ENCODE measurements around the gene NTRK2.

Gene NTRK2

DNA sequence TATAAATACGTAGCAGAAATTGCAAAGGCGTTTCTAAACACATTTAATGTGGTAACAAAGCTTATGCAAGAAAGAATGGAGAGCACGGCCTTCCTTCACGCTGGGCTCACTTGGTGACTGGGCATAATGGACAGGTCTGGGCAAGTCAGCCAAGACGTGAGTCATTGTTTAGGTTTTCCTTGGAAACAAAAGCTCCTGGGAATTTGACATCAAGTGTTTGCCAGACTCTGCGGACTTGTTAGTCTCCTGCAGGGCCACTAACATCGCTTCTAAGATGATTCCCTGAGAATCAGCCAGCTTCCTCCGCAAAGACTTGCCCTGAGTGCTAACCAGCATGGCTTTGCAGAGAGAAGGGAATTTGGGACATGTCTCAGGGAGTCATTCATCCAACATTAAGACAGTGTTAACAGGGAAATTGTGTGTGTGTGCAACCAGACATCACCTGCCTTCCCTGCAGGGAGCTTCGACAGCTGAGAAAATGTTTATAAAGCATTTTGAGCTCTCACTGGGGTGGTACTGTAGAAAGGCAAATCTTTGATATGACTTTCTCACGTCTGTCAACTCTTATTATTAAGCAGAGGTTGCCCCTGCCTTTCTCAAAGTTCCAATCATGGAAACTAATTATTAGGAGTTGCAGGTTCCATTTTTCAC lies 182.5 kb downstream of the NTRK2 start:
- peak; percentile 8 for DNase-seq (ENCODE audit: low spot score)

DNA sequence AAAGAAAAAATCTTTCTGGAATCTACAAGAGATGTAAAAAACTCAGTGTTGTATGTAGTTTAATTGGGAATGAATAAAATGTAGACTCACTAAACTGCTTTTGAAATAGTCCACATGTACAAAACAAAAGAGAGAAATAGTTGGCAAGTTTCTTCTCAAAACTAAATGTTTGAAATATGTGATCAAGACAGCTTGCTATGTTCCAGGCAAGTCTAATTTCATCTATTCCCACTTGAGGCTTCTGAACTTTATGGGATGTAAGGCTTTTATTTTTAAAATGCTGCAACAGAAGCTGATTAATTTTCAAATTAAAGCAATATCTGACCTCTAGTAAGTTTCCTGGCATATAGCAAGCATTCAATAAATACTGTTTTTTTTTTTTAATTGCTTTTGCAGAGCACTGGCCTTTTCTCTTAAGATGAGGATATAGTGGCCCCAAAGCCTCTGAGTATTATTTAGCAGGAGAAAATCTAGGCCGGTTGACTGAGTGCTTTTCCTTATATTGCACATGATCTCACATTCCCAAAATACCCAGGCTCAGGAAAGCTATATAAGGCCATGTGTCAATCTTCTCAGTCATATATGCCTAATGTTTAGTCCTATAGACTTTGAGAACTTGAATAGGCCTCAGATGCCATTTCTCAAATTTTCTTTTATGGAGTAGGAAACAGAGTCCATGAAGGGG lies 183.2 kb downstream of the NTRK2 start:
- DNase-seq (ENCODE audit: low spot score), result no peak

DNA sequence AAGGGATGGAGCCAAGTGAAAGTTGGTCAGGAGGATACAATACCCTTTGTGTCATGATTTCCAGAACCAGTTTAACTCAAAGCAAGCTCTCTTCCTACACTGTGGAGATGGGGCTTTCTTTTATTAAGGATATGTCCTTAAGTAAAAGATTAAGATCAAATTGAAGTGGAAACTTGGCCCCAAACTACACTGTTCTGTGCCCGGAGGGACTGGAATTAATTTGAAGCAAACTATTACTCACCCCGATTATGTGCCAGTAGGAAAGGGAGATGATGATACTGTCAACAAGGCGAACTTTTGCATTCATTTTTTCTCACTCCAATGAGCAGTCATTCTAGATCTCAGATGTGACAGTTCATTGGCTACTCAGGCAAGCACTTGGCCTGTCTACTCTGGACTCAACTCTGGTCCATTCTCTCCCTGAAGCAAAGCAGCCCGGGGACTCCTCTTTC lies 186.7 kb downstream of the NTRK2 start:
- no peak for DNase-seq (ENCODE audit: low spot score)

DNA sequence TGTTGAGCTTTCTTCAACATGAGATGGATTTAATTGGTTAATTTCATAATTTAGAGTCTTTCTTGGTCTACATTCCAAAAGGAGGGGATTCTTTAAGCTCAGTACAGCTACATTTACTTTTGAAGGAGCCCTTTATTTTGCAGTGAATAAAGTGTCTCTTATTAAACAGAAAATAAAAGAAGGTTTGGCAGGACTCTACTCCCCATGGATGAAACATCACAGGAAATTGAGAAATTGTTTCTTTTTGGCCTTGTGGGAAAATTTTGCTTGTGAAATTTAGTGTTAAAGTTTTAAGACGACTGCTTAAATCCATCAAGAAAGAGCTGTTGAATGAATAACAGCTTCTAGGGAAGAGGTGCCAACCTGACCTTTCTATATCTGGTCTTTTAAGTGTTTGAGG lies 187.7 kb downstream of the NTRK2 start:
- no peak for DNase-seq (ENCODE audit: low spot score)

DNA sequence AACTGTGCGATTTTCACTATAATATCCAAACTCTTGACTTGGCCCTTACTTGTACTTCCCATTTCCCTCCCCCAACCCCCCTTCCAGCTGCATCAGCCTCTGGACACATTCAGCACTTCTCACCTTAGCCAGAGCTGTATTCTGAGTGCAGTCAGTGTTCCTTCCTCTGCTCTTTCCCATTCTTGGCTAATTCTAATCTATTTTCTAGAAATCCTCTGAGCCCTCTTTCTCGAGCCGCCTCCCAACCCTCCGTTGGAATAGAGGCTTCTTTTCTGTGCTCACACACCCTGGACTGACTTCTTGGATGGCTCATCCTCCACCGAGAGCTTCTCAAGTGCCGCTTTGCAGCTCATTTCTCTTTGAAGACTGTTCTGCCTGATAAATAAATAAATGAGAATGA lies 188.8 kb downstream of the NTRK2 start:
- no peak for DNase-seq (ENCODE audit: low spot score)

DNA sequence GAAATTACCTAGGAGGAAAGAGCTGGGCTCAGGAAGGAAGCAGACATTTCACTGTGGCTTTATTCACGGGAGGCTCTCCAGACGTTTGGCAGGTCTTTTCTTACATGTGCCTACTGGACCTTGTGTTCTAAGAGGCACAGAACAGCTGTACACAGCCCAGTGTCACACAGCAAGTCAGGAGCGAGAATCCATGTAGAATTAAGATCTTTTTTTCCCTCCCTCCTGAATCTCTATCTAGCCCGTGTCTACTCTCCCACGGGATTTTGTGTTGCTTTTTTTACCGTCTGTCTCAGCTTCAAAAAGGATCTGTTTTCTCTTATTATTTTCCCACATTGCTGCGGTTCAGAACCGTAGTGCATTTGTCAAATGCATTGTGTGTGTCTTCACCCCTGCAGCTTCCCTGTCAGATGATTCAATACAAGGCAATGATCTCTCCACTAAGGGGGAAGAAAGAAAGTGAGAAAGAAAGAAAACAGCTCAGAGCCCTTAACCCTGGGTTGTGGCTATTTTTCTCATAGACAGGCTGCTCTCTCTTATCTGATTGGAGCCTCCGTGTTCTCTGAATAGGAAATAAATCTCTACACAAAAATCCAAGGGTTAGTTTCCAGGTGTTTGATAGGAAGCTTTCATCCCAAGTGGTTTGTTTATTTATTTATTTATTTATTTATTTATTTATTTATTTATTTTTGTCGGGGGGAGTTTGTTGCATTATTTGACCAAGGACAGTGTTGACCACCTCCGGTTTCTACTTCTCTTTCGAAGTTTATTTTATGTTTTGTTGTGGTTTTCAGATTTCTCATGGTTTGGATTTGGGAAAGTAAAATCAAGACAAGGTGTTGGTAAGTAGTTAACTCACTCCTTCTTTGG lies 191.0 kb downstream of the NTRK2 start:
- no peak for DNase-seq (ENCODE audit: low spot score)

DNA sequence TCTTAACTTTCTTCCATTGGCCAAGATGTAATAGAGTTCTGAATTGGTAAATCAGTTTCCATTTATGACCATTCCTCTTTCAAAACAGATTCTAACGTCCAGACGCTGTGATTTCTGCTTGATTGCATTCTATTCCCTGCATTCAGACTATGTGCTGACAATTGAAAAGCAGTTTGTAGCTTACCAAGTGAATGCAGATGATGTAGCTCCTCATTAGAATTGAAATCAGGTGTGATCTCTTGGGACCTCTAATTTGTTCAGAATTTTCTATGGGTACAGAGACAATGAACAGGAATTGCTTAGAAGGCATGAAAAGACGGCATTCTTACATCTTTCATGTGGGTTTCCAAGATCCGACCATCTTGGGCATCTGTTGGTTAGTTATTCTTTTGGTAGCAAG lies 191.9 kb downstream of the NTRK2 start:
- DNase-seq (ENCODE audit: low spot score), result no peak

DNA sequence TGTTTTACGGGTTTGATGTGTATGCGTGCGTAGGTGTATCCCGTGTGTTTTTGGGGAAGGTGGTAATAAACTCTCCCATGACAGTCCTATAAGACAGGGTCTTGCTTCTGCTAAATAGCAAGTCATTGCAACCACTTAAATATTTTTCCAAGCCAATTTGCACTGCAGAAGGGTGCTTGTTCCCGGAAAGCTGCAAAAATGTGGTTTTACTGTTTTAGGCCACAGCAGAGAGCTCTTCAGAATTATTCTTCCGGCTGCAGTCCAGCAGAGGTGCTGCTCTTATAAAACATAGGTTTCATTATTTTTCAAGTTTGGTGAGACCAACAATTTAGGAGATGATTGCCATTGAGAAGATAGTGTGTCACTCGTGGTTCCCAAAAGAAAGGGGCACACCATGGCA lies 192.8 kb downstream of the NTRK2 start:
- no peak for DNase-seq (ENCODE audit: low spot score)

DNA sequence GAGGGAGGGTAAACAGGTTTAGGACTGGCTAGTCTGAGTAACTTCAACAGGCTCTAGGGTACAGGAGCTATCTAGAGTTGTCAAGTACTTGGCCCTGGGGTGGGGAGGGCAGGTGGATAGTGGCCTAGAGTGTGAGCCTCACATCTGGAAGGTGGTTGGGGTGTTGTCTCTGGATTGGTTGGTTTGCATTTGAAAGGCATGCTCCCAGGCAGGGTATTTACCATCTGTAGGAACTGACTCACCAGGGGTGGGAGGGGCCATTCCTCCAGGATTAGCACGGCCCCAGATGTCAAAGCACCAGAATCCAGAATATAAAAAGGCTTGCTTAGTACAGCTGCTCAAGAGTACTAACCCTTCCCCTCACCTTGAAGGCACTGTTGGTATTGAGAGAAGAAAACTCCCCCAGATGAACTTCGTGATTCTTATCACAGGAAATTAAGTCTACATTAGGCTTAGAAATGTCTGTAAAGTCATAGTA lies 193.3 kb downstream of the NTRK2 start:
- peak; percentile 26 for DNase-seq (ENCODE audit: low spot score)

DNA sequence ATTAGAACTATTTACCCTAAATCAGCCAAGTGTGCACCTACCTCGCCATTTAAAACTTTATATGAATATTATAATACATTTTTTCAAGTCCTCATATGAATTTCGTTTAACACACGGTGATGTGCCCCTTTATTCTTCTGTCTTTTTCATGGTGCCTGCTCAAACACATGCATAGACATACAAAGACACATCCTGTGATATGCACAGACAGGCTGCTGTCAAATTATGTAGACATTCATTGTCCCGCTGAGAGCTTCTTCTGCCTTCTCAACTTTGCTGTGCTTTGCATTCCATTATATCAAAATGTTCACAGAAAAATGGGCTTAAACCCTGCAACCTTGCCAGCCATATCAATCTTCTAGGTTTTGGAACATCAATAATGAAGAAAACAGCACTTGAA lies 193.8 kb downstream of the NTRK2 start:
- DNase-seq (ENCODE audit: low spot score), result no peak

DNA sequence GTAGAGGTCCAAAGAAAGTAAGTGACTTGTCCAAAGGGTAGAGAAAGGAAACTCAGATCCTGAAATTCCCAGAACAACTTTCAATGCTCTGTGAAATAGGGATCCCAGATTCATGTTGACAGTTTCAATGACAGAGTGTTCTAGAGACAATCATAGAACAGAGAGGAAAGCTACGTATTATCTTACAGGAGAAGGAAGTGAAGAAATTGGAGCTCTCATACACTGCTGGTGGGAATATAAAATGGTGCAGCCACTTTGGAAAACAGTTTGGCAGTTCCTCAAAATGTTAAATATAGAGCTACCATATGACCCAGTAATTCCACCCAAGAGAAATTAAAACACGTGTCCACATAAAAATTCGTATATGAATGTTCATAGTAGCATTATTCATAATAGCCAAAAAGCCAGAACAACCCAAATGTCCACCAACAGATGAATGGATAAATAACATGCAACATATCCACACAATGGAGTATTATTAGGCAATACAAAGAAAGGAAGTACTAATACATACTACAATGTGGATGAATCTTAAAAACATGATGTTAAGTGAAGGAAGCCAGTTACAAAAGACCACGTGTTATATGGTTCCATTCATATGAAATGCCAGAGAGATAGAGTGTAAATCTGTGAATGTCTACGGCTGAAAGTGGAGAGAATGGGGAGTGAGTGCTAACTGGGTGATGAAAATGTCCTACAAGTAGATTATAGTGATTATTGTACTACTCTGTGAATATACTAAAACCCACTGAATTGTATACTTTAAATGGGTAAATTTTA lies 197.1 kb downstream of the NTRK2 start:
- DNase-seq (ENCODE audit: low spot score), result no peak

DNA sequence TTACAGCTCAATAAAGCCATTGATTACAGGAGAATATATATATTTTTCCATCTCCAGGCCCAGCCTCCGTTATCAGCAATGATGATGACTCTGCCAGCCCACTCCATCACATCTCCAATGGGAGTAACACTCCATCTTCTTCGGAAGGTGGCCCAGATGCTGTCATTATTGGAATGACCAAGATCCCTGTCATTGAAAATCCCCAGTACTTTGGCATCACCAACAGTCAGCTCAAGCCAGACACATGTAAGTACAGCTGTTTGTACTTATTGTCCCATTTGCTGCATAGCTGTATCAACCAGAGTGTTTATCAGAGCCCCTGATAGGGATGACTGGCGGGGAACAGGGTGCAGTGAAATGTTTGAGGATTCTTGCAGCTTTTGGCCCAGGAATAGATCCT lies 197.7 kb downstream of the NTRK2 start:
- no peak for DNase-seq (ENCODE audit: low spot score)

DNA sequence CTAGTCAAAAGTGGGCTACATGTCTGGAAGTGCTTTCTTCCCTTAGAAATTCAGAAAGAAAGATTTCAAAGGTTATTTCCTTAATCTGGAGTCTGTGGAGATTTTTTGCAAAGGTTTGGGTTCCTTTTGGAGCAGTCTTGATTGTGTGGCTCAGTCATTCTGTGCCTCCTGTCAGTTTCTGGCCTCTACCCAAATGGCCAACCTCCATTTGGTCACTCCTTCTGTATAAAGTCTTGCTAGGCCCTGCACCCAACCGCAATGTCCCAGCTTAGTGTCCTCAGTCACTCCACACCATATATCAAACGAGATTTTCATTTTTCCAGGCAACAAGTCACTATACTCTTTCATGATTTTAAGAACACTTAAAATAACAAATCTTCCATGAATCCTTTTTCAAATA lies 199.6 kb downstream of the NTRK2 start:
- DNase-seq (ENCODE audit: low spot score), result no peak

DNA sequence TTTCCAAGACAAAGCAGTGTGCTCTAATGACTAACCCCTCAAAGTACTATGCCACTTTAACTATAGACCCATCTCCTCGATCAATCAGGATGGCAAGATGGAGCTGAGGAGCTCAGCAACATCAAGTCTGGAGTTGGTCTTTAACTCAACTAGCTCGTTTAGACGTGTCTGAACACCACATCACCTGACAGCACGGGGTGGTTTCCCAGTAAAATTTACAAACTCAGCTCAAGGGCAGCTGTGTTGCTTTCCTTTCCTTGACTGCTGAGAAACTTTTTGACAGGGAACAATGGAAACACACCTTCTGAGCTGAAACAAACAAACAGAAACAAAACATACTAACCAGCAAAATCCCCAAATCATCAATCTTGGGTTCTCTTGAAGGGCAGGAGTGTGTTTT lies 202.5 kb downstream of the NTRK2 start:
- no peak for DNase-seq (ENCODE audit: low spot score)

DNA sequence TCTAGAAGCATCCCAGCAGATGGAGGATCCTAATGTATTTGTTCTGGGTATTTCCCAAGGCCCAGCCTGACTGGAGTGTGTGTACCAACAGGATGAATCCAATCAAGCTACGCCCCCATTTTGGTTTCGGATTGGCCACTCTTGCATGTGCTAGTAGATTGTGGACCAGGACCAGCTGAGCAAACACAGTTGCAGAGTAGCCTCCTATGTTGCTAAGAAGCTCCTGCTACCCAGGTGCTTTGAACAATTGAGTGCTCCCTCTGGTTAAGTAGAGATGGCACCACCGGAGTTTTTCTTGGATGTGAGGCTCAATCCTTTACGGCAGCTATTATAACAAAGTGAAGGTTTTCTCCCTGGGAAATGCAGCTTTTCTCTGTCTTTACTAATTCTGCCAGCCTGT lies 204.5 kb downstream of the NTRK2 start:
- DNase-seq (ENCODE audit: low spot score), result no peak

DNA sequence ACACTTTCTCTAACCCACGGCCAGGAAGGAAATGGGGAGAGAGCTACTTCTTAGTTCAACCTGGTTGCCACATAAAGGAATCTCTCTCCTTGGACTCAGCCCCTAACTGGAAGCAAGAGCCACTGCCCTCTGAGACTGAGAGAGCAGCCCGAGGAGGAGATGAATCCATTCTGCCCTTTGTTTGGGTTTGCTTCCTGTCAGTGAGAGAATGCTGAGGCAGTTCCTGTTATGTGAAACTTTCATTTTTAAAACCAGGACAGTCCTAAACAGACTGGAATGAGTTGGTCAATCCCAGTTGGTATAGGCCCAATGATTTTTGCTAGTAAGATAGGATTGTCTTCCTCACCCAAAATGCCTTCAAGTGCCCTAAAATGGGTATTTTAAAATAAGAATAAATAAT lies 205.1 kb downstream of the NTRK2 start:
- no peak for DNase-seq (ENCODE audit: low spot score)

DNA sequence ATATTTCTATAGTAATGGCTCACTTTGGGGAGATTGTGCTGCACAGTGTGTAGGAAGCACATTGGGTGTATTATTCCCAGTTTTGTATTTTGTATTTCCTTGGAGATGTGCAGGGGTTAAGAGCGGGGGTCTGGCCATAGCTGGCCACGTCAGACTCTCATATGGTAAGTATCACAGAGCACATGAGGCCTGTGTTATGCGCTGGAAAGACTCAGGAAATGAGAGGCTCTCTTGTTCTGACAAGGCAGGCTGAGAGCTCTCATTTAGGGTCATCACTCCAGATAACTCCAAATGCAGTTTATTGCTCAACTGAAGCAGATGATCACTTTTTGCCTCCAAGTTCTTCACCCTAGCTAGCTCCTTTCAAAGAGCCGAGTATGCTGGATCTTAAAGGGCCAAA lies 205.7 kb downstream of the NTRK2 start:
- DNase-seq (ENCODE audit: low spot score), result no peak

DNA sequence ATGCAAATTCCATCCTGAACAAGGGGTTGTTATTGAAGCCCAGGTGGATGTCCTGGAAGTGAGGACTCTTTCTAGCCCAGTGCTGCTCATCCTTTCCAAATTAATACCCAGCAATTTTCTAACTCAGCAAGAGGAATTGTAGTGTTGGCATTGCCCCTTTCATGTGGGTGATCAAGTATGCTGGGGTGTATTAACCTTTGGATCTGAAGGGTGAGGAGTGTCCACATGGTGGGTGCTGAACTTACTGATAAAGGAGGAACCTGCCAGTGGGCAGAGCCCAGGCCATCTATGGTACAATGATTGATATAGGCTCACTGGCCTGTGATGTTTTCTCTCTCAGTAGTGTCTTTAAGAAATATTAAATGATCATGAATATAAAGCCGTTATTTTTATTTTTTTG lies 210.1 kb downstream of the NTRK2 start:
- DNase-seq (ENCODE audit: low spot score), result no peak

DNA sequence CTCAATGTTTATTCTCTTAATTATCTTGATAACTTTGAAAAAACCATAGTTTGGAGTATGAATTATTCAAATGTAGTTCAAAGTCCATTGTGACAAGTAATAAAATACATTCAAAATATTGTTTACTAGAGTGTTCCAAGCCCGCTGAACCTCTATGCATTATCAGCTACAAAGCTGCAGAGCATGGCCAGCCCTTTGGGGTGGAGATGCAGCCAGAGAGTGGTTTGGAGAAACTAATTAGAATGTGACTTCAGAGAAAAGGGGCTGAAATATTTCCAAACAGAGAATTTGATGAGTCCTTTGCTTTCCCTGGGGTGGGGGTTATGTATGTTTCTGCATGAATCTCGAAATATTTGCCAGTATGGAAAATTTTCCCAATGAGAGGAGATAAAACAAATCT lies 211.3 kb downstream of the NTRK2 start:
- DNase-seq (ENCODE audit: low spot score), result no peak

DNA sequence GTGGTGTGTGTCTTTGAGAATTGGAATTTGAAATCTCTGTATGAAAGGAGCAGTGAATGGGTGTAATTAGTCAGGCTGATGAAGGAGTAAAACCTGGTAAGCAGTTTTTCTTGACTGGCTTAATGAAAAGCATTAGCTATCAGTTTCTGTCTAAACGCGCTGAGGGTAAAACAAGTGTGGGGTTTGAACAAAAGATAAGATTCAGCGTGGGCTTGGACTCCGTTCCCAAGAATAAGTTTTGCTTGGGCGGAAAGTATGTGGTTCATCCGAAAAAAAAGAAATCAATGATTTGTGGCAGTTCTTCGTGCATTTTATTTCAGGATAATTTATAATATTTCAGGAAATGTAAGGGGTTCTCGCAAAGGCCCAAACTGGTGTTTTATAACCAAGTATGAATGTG lies 217.3 kb downstream of the NTRK2 start:
- no peak for DNase-seq (ENCODE audit: low spot score)

DNA sequence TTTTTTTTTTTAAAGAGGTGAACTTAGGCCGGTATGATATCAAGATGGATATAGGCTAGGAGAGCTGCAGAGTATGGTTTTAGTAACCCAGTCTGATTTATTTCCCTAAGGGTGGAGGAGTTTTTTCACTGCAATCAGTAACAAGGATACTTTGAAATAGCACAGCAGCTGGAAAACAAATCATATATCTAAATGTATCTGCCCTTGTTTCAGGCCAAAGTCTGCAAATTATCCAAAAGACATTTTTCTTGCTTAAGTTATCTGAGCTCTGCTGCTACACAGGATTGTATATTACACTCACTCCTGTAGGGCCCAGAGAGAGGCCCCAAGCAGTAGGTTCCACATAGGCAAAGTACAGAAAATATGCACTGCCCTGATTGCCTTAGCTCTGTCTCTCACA lies 222.4 kb downstream of the NTRK2 start:
- no peak for DNase-seq (ENCODE audit: low spot score)

DNA sequence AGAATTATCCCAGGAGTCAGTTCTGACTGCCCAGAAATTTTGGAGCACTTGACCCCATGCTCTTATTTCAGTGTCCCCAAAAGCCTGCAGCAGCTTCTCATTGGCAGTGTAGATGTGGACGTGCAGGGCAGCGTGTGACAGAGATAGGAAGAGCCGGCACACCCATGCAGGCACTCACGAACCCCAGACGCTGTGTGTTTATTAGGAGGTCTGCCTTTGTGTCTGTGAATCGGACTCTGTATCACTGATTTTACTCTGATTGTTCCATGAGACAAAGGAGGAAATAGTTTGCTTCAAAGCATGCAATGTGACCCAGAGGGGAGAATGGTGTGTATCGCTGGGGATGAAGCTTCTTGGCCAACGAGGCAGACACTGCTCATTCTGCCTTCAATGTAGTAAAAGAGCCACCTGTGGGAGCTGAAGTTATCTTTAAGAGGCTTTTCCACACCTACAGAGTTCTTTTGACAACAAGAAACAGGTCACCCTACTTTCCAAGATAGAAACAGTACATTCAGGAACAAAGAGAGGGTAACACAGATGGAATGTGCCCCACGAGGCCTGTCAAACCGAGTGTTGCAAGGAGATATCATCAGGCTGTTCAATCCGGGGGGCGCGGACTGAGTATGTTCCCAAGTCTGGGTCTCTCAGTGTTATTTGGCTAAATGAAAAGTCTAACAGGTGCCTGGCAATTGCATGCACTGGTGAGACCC lies 224.0 kb downstream of the NTRK2 start:
- no peak for DNase-seq (ENCODE audit: low spot score)

Measured in AG08396 (cell line).